ENCODE results near the gene LILRA5.
"Not testable (repeated sequence)": the region's sequence is repeated elsewhere in the genome, so short reads cannot be mapped to it uniquely, and the experiment has no call there.

The LILRA5 gene

DNA sequence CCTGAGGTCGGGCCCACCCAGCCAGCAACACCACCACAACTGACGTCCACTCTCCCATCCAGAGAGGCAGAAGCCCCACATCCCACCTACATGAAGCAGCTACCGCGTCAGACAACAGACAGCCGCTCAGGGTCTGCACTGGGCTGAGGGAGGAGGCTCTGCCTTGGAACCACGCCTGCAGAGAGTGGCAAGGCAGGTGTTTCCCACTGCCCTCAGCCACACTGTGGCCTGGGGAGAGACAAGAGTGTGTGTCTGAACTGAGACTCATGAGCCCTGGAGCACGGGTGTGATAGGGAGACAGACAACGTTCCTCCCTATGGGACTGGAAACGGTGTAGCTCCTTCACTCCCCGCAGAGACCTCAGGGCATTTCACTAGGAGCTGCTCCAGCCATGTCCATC lies 26.7 kb downstream of the LILRA5 start:
- H3K27ac ChIP-seq (ENCODE audit: low read depth, low read length); H3K4me3 ChIP-seq (ENCODE audit: low read length); H3K27me3 ChIP-seq (ENCODE audit: control insufficient read depth, insufficient read depth, low read length); H3K4me1 ChIP-seq (ENCODE audit: control insufficient read depth, insufficient read depth, low read length); H3K36me3 ChIP-seq (ENCODE audit: control insufficient read depth, insufficient read depth, low read length); H3K9ac ChIP-seq (ENCODE audit: low read length): not testable (repeated sequence)

DNA sequence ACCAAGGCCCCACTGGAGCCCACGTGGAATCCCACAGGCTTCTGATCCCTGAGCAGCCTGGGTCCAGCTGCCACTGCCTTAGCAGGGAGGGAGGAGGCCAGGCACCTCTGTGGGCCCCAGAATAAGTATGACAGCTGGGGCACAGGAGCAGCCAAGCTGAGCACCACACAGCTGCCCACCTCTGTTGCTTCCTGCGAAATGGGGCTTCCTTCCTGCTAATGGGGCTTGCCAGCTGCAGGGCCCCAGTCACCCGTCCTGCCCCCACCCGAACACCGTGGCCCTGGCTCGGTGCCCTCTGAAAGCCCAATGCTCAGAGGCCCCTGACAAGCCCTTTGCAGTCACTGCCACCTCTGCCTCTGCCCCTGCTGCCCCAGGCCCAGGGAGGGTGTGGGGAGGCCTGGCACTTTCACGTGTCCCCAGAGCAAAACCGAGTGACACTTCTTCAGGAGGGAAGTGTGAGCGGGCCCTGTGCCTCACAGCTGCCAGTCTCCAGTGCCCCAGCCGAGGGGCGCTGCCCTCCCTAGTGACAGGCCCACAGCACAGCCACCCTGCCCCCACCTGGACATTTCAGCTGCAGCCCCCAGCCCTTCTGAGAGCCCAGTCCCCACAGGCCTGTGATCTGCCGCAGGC lies 27.4 kb downstream of the LILRA5 start:
- H3K27me3 ChIP-seq (ENCODE audit: control insufficient read depth, insufficient read depth, low read length); H3K27ac ChIP-seq (ENCODE audit: low read depth, low read length); H3K36me3 ChIP-seq (ENCODE audit: control insufficient read depth, insufficient read depth, low read length); H3K4me1 ChIP-seq (ENCODE audit: control insufficient read depth, insufficient read depth, low read length); H3K9ac ChIP-seq (ENCODE audit: low read length); H3K4me3 ChIP-seq (ENCODE audit: low read length): not testable (repeated sequence)

DNA sequence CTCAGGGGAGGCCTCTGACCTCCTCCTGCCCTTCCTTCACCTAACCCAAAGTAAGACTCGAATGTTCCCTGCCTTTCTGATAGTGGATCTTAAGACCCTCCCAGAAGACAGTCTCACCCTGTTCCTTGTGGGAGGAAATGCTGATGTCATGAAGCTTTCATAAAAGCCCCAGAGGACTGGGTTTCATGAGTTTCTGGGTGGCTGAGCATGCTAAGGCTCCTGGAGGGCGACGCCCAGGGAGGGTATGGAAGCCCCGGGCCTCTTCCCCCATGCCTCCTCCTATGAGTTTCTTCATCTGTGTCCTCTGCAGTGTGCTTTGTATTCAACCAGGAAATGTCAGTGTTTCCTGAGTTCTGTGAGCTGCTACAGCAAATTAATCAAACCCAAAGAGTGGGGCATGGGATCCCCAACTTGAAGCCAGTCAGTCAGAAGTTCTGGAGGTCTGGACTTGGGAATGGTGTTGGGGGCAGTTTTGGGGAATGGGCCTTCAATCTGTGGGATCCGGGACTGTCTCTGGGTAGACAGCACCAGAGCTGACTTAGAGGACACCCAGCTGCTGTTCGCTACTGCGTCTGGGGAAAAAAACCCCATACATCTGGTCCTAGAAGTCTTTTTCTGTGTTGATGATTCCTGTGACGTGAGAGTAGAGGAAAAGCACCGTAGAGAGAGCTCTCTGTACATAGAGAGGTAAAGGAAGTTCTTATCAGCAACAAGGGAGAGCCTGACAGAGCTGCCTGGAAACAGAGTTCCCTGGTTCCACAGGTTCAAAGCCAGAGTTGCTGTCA lies 30.1 kb downstream of the LILRA5 start:
- Histone ChIP-seq H3K4me3 (ENCODE audit: low read length) (no peak overlapping the region), H3K27me3 (ENCODE audit: control insufficient read depth, insufficient read depth, low read length) (peaks cover 5% of the 10 kb centered on the region), H3K27ac (ENCODE audit: low read depth, low read length) (no peak overlapping the region), H3K36me3 (ENCODE audit: control insufficient read depth, insufficient read depth, low read length) (no peaks in the 10 kb centered on the region), H3K4me1 (ENCODE audit: control insufficient read depth, insufficient read depth, low read length) (no peaks in the 10 kb centered on the region), H3K9ac (ENCODE audit: low read length) (no peak overlapping the region)

DNA sequence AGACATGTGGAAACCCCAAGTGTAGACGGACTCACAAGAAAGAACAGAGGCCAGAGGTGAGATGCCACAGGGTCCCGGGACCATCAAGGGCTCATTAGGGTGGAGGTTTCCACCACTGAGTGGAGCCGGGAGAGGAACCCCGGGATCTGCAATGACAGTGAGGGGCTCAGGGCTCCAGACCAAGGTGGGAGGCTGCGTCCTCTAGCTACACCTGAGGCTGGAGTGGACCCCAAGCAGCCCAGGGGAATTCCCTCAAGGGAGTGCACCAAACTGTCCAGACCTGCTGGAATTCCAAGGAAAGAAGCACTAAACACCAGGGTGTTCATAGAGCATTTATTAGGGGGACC lies 31.3 kb downstream of the LILRA5 start:
- H3K27ac ChIP-seq (ENCODE audit: low read depth, low read length); H3K9ac ChIP-seq (ENCODE audit: low read length); H3K27me3 ChIP-seq (ENCODE audit: control insufficient read depth, insufficient read depth, low read length); H3K36me3 ChIP-seq (ENCODE audit: control insufficient read depth, insufficient read depth, low read length); H3K4me3 ChIP-seq (ENCODE audit: low read length); H3K4me1 ChIP-seq (ENCODE audit: control insufficient read depth, insufficient read depth, low read length): not testable (repeated sequence)

DNA sequence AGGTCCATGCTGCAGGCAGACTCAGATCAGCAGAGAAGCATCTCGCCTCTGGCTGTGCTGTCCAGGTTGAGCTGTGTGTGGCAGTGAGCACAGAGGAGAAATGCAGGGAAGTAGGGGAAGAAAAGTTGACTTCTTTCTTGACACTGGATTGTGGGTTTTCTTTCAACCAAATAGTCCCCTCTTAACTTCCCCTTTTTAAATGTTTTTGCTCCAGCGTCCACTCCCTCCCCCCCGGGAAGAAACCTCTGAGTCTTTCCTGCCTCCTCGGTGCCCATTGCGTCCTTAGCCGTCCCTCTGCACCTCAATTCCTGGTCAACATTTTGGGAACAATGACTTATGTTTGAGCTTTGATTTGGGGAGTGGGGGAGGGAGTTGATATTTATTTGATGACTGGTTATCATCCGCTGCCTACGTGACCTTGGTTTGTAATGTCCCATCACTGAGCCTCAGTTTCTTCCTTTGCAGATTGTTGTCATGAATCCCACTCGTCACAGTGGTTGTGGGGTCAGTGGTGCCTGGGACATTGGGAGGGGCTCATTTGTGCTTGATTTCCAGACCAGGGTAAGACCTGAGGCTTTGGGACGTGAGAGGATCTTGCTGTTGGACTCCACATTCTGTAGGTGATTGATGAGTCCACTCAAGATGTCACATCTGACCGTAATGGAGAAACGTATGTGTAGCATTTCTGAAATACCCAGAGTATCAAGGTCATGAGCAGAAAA lies 31.8 kb downstream of the LILRA5 start, which contains the start of gene LILRB2:
Gene LILRB2, minus strand, starts transcription at position 104 of the 722 bp plus-strand sequence. CDS start 614 bp downstream, outside the sequence.
- H3K4me3 ChIP-seq (ENCODE audit: low read length): no peak within 1 kb of the TSS

DNA sequence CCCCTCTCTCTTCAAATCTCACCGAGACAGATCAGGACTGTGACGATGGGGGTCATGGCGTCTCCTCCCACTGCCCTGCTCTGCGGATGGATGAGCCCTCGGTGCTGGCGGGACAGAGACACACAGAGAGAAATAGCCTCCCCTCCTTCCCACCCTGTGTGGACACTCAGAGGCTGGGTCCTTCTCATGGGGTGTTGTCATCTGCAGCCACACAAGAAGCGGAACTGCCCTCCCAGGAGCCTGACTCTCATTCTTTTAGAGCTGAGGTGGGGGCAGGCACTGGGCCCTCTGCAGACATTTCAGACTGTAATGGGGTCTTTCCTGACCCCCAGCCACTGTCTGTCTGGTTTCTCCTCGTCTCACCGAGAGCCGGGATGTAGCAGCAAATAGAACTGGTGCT lies 32.5 kb downstream of the LILRA5 start:
- not testable (repeated sequence) for H3K4me3 ChIP-seq (ENCODE audit: low read length); H3K9ac ChIP-seq (ENCODE audit: low read length); H3K27ac ChIP-seq (ENCODE audit: low read depth, low read length); H3K4me1 ChIP-seq (ENCODE audit: control insufficient read depth, insufficient read depth, low read length); H3K36me3 ChIP-seq (ENCODE audit: control insufficient read depth, insufficient read depth, low read length); H3K27me3 ChIP-seq (ENCODE audit: control insufficient read depth, insufficient read depth, low read length)

More for the DNA sequence above, 31.8 kb downstream of the LILRA5 start, which contains the start of gene LILRB2:
- Histone ChIP-seq H3K27me3 (ENCODE audit: control insufficient read depth, insufficient read depth, low read length) (peaks cover 5% of the 10 kb centered on the region), H3K27ac (ENCODE audit: low read depth, low read length) (no peak within 1 kb of the TSS), H3K4me1 (ENCODE audit: control insufficient read depth, insufficient read depth, low read length) (no peaks in the 10 kb centered on the region), H3K36me3 (ENCODE audit: control insufficient read depth, insufficient read depth, low read length) (no peaks in the 10 kb centered on the region), H3K9ac (ENCODE audit: low read length) (no peak within 1 kb of the TSS)

DNA sequence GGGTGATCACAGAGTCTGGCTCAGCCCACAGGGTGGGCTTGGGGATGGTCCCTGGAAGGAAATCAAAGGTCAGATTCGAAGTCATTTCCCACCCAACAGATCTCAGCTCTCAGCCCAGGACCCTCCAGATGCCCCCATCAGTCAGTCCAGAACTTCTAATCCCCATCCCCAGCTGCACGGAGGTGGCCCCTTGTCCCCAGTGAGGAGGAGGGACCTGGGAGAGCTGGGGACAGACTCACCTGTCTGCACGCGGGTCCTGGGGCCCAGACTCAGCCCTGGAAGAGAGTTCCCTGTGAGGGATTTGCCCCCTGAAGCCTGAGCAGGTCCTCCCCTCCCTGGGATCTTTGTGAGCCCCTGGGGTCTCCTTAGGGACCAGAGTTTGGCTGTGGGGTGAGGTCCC lies 32.9 kb downstream of the LILRA5 start:
- H3K4me3 ChIP-seq (ENCODE audit: low read length); H3K27me3 ChIP-seq (ENCODE audit: control insufficient read depth, insufficient read depth, low read length); H3K4me1 ChIP-seq (ENCODE audit: control insufficient read depth, insufficient read depth, low read length): not testable (repeated sequence)

DNA sequence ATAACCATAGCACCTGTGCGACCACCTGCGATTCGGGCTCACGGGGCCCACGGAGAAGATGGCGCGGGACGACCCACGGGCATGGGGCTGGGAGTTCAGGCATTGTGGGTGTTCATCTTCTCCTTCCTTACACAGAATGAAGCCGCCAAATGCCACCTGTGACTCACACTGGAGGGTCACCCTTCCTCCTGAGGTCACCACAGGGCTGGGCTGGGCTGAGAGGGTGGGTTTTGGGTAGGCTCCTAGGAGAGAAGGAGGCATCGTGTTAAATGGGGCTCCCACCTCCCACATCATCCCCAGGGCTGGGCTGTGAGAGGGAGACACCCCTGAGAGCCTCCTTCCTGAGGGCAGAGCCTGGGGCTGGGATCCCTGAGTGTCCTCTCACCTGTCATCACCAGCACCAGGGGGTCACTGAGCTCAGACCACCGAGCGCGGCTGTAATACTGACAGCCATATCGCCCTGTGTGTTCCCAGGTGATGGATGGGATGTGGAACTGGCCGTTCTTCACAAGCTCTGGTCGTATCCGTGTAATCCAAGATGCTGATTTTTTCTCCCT lies 33.5 kb downstream of the LILRA5 start:
- Histone ChIP-seq H3K36me3 (ENCODE audit: control insufficient read depth, insufficient read depth, low read length) (no peaks in the 10 kb centered on the region), H3K4me3 (ENCODE audit: low read length) (no peak overlapping the region), H3K27me3 (ENCODE audit: control insufficient read depth, insufficient read depth, low read length) (peaks cover 5% of the 10 kb centered on the region), H3K9ac (ENCODE audit: low read length) (no peak overlapping the region), H3K27ac (ENCODE audit: low read depth, low read length) (no peak overlapping the region), H3K4me1 (ENCODE audit: control insufficient read depth, insufficient read depth, low read length) (no peaks in the 10 kb centered on the region)

More for the DNA sequence above, 32.9 kb downstream of the LILRA5 start:
- H3K27ac ChIP-seq (ENCODE audit: low read depth, low read length); H3K36me3 ChIP-seq (ENCODE audit: control insufficient read depth, insufficient read depth, low read length); H3K9ac ChIP-seq (ENCODE audit: low read length): not testable (repeated sequence)

DNA sequence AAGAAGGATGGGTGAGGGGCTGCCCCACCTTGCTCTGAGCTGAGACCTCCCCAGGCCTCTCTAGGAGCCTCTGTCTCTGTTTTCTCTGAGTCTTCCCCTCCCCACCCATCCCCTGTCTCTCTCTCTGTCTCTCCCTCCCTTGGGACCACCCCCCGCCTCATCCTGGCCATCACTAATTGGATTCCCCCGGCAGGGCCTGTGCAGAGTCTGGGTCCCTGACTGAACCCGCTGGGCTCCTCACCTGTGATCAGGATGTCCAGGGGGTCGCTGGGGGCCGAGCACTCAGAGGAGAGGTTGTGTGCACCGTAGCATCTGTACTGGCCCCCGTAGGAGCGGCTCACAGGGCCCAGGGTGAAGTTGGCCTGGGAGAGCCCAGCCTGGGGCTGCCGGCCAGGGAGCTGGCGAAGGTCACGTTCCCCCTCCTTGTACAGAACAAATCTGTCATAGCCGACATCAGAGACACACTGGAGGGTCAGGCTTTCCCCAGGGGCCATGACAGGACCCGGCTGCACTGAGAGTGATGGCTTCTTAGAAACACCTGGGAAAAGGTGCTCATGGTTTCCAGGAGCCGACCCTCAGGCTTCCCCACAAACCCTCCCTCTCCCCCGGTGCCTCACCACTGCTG lies 34.3 kb downstream of the LILRA5 start:
- H3K4me3 ChIP-seq (ENCODE audit: low read length); H3K4me1 ChIP-seq (ENCODE audit: control insufficient read depth, insufficient read depth, low read length); H3K27me3 ChIP-seq (ENCODE audit: control insufficient read depth, insufficient read depth, low read length); H3K9ac ChIP-seq (ENCODE audit: low read length); H3K27ac ChIP-seq (ENCODE audit: low read depth, low read length); H3K36me3 ChIP-seq (ENCODE audit: control insufficient read depth, insufficient read depth, low read length): not testable (repeated sequence)

DNA sequence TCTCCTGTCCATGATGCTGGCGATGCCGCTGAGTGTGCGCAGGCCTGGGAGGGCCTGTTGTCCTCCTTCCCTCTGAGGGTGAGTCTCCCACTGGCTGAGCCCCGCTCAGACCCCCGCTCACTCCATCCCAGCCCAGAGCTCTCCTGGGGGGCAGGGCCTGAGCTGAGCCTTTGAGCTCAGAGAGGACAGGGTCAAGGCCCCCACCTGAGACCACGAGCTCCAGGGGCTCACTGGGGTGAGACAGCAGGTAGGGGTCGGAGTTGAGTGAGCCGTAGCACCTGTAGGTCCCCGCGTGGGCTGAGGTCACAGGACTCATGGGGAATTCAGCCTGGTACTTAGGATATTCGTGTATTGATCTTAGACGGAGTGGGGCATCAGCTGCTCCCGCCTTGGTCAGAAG lies 34.9 kb downstream of the LILRA5 start:
- H3K4me1 ChIP-seq (ENCODE audit: control insufficient read depth, insufficient read depth, low read length); H3K4me3 ChIP-seq (ENCODE audit: low read length); H3K27ac ChIP-seq (ENCODE audit: low read depth, low read length); H3K9ac ChIP-seq (ENCODE audit: low read length); H3K27me3 ChIP-seq (ENCODE audit: control insufficient read depth, insufficient read depth, low read length); H3K36me3 ChIP-seq (ENCODE audit: control insufficient read depth, insufficient read depth, low read length): not testable (repeated sequence)

DNA sequence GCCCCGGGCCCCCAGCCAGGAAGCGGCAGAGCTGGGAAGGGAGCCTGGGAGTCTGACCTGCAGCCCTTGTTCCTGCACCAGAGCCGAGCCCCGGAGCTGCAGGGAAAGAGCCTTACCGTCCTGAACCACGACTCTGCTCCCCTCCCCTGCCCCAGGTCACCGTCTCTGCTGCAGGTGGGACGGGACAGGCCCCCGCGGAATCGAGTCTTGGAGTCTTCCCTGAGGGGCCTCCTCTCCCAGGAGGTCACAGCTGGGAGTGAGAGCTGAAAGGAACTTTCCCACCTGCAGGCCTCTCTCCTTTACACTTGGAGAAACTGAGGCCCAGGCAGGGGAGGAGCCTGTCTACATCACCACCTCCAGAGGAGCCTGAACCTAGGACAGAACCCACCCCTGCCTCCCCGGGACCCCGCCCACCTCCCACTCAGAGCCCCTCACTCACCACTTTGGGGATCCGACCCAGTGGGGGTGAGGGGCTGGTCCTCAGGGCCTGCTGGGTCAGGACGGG lies 35.8 kb downstream of the LILRA5 start:
- H3K36me3 ChIP-seq (ENCODE audit: control insufficient read depth, insufficient read depth, low read length); H3K4me1 ChIP-seq (ENCODE audit: control insufficient read depth, insufficient read depth, low read length); H3K9ac ChIP-seq (ENCODE audit: low read length); H3K27me3 ChIP-seq (ENCODE audit: control insufficient read depth, insufficient read depth, low read length); H3K4me3 ChIP-seq (ENCODE audit: low read length); H3K27ac ChIP-seq (ENCODE audit: low read depth, low read length): not testable (repeated sequence)

DNA sequence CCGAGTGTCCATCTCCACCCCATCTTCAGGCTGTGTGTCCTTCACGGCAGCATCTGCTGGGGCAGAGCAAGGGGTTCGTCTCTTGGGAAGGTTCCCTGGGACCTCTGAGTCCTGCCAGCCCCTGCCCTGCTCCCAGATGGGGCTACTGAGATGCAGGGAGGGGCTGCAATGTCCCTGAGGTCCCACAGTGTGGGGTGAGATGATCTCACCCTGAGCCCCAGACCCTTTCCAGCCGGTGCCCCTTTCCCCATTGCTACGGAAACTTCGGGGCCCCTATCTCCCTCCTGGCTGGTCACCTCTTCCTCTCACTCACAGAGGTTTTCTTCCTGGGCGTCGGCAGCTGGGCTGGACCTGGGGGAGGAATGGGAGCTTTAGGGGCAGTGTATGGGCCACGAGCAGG lies 37.0 kb downstream of the LILRA5 start:
- Histone ChIP-seq H3K9ac (ENCODE audit: low read length) (no peak overlapping the region), H3K36me3 (ENCODE audit: control insufficient read depth, insufficient read depth, low read length) (no peaks in the 10 kb centered on the region), H3K4me3 (ENCODE audit: low read length) (no peak overlapping the region), H3K27me3 (ENCODE audit: control insufficient read depth, insufficient read depth, low read length) (peaks cover 5% of the 10 kb centered on the region), H3K27ac (ENCODE audit: low read depth, low read length) (no peak overlapping the region), H3K4me1 (ENCODE audit: control insufficient read depth, insufficient read depth, low read length) (no peaks in the 10 kb centered on the region)

Measured in rectal smooth muscle tissue (tissue), 1 donor.